Endothelial cell of umbilical vein (primary cell): ENCODE results near the gene PTPRO. TPM values are rescaled to one million over a fixed set of nuclear protein-coding genes. Genes with fewer than 3 reads are reported as not detected.

Experiments used
- BruUV-seq: library from RNA; stranded (reverse); fragments of 400-500 nt; replicated peaks from 2 replicates; lab custom pipeline; 2021; lab: Mats Ljungman, UMichigan
- CTCF ChIA-PET: fragments of 300-600, 350-600 bp; sonication (Branson Sonifier 250); formaldehyde crosslinking; loops from one replicate; lab custom pipeline; 2021; ENCODE audit warnings: antibody characterized with exemption, inconsistent platforms; lab: Charles Lee
- POLR2A ChIA-PET: fragments of 300-600, 350-600 bp; sonication (Branson Sonifier 250); formaldehyde crosslinking; loops from one replicate; lab custom pipeline; 2021; ENCODE audit warnings: antibody characterized with exemption, inconsistent platforms; lab: Charles Lee
- DNase-seq: peaks from one replicate; pipeline ENCODE4 v3.0.0-alpha.2; 2011; ENCODE audit warnings: low read depth, low spot score
- FAIRE-seq: peaks from 2 replicates; lab custom pipeline; 2011; peaks lifted over from hg19 to GRCh38; lab: Jason Lieb, UNC
- H2AFZ ChIP-seq: 2 replicates; pipeline ENCODE4 v1.6.0; 2012; ENCODE audit warnings: low read depth, low read length, control low read depth, inconsistent platforms
- H3K27ac ChIP-seq: 2 replicates; pipeline ENCODE4 v1.5.1; 2011; ENCODE audit warnings: low read depth, mild to moderate bottlenecking, control low read depth, low read length, moderate library complexity; ENCODE audit not compliant: insufficient read depth
- H3K27me3 ChIP-seq, 2 experiments: 2 replicates each; pipeline versions ENCODE4 v1.6.0 to v1.6.1; 2011; ENCODE audit warnings: low read length in 2 of 2, mixed read lengths in 1 of 2; ENCODE audit not compliant: control insufficient read depth in 2 of 2, insufficient read depth in 2 of 2
- H3K36me3 ChIP-seq, 2 experiments: 2 replicates in 1 of 2; 3 replicates in 1 of 2; pipeline ENCODE4 v1.5.1; 2011; ENCODE audit warnings: low read length in 2 of 2, mild to moderate bottlenecking in 1 of 2, moderate library complexity in 1 of 2; ENCODE audit not compliant: control insufficient read depth in 2 of 2, insufficient read depth in 2 of 2; ENCODE audit errors: extremely low read depth in 1 of 2
- H3K4me1 ChIP-seq: 3 replicates; pipeline ENCODE4 v1.5.1; 2011; ENCODE audit warnings: mild to moderate bottlenecking, low read length; ENCODE audit not compliant: control insufficient read depth, insufficient read depth; ENCODE audit errors: extremely low read depth
- H3K4me2 ChIP-seq: 2 replicates; pipeline ENCODE4 v1.6.1; 2011; ENCODE audit warnings: low read length, control low read depth, mixed read lengths; ENCODE audit not compliant: insufficient read depth
- H3K4me3 ChIP-seq, 3 experiments: fragments of 200-600 bp in 1 of 3; sonication (generic), shearing (Covaris generic) in 1 of 3; replicated peaks in 1 of 3; 2 replicates each; pipeline ENCODE4 v1.5.1; 2011 to 2016; ENCODE audit warnings: control low read depth in 3 of 3, low read length in 3 of 3, mild to moderate bottlenecking in 2 of 3, inconsistent platforms in 1 of 3, low read depth in 1 of 3, moderate library complexity in 1 of 3; ENCODE audit not compliant: insufficient read depth in 1 of 3
- H3K79me2 ChIP-seq: 2 replicates; pipeline ENCODE4 v1.6.0; 2012; ENCODE audit warnings: low read length, inconsistent platforms; ENCODE audit not compliant: control insufficient read depth, insufficient read depth
- H3K9ac ChIP-seq: replicated peaks from 2 replicates; pipeline ENCODE3; 2011; ENCODE audit warnings: low read length, control low read depth; ENCODE audit not compliant: insufficient read depth; ENCODE audit errors: extremely low read depth
- H3K9me1 ChIP-seq: replicated peaks from 3 replicates; pipeline ENCODE4 v1.6.0; 2011; ENCODE audit warnings: mild to moderate bottlenecking, low read length; ENCODE audit not compliant: control insufficient read depth, insufficient read depth; ENCODE audit errors: extremely low read depth
- H3K9me3 ChIP-seq: replicated peaks from 2 replicates; pipeline ENCODE4 v1.5.1; 2012; ENCODE audit warnings: low read length, inconsistent platforms; ENCODE audit not compliant: control insufficient read depth, insufficient read depth
- H4K20me1 ChIP-seq: replicated peaks from 2 replicates; pipeline ENCODE3; 2011; ENCODE audit warnings: mild to moderate bottlenecking, low read length; ENCODE audit not compliant: control insufficient read depth, insufficient read depth; ENCODE audit errors: extremely low read depth
- EZH2 ChIP-seq: IDR thresholded peaks from 2 replicates; pipeline ENCODE4 v1.6.1; 2012; ENCODE audit warnings: borderline replicate concordance, low read depth, mild to moderate bottlenecking, moderate library complexity, low read length, inconsistent platforms; ENCODE audit not compliant: severe bottlenecking
- FOS ChIP-seq: IDR thresholded peaks from 2 replicates; pipeline ENCODE4 v1.6.1; 2011; ENCODE audit warnings: mild to moderate bottlenecking, low read length, moderate library complexity, borderline replicate concordance; ENCODE audit not compliant: insufficient read depth
- GATA2 ChIP-seq: IDR thresholded peaks from 2 replicates; pipeline ENCODE4 v1.7.0; 2011; ENCODE audit warnings: low read depth, mild to moderate bottlenecking, moderate library complexity, mixed read lengths, low read length; ENCODE audit not compliant: insufficient read length, insufficient read depth
- MYC ChIP-seq: IDR thresholded peaks from one replicate; pipeline ENCODE4 v1.6.1; 2011; ENCODE audit warnings: mild to moderate bottlenecking, low read depth, low read length
- POLR2AphosphoS5 ChIP-seq: IDR thresholded peaks from 2 replicates; pipeline ENCODE4 v1.6.1; 2012; ENCODE audit warnings: low read depth, mild to moderate bottlenecking, control low read depth, low read length, moderate library complexity; ENCODE audit not compliant: insufficient read depth
- dilution Hi-C: fragments of 300-500 bp; cut with MboI; formaldehyde crosslinking; loops from one replicate; pipeline ENCODE4 v1.15.0; 2019; ENCODE audit warnings: low sequenced_read_pairs; ENCODE audit not compliant: extremely low pct_ligation_motif_present
- intact Hi-C: fragments of 100-400 bp; cut with micrococcal nuclease; formaldehyde crosslinking; loops from one replicate; pipeline ENCODE4 v1.10.0; 2022
- polyA plus RNA-seq, 4 experiments: library from polyadenylated mRNA; depleted of rRNA in 3 of 4; stranded (reverse) in 3 of 4; unstranded in 1 of 4; fragments of >200 nt; gene quantifications; 2 replicates each; pipeline versions ENCODE4 v1.2.1 to v1.2.3, GENCODE V29; 2011 to 2012; ENCODE audit warnings: missing spikeins in 1 of 4
- total RNA-seq: library from RNA; stranded (reverse); gene quantifications from 2 replicates; pipeline ENCODE4 v1.2.3, GENCODE V29; 2021
- TF ChIP-seq, protein P1 (sequence below): IDR thresholded peaks from 2 replicates; pipeline ENCODE4 v1.6.1; 2011; ENCODE audit not compliant: insufficient read depth, insufficient read length
- TF ChIP-seq, protein P2 (sequence below), 2 donors: IDR thresholded peaks; 1 replicate in 1 of 2; 2 replicates in 1 of 2; pipeline ENCODE4 v1.5.1; 2011; ENCODE audit warnings: low read length in 2 of 2, mild to moderate bottlenecking in 2 of 2, moderate library complexity in 2 of 2, control low read depth in 1 of 2, inconsistent platforms in 1 of 2, low read depth in 1 of 2; ENCODE audit not compliant: insufficient read depth in 1 of 2; ENCODE audit errors: extremely low read depth in 1 of 2

The PTPRO gene
- total and polyA plus RNA-seq, 2 donors (not counting 3 experiments of a cell fraction or from before 2014, with no cell fraction given) = not detected

DNA sequence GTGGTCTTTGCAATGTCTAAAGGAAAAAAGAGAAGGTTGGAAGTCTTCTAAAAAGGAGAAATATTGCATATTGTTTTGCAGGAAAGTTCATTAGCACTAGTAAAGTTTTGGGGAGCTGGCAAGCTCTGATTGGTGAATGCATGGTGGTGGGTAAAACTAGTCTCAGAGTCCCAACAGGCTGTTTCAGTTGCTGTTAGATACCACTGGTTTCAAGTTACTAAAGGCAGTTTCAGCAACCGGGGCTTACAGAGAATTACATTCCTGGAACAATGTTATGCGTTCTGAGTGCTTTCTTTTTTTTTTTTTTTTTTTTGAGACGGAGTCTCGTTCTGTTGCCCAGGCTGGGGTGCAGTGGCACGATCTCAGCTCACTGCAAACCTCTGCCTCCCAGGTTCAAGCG, 258.7 kb downstream of the PTPRO start:
- no peak overlapping the region for H3K27ac ChIP-seq
- no peak overlapping the region for H3K4me3 ChIP-seq
- H3K36me3 ChIP-seq = no peaks in the 10 kb centered on the region
- no peaks in the 10 kb centered on the region for H3K9me1 ChIP-seq
- dilution Hi-C loops (no loop called here), intact Hi-C loops (no loop called here)
- H2AFZ ChIP-seq = no peak overlapping the region
- no TSS peak for BruUV-seq
- FAIRE-seq (no peak), DNase-seq (no peak)
- ChIA-PET CTCF (interaction anchor here (8.9 kb wide), 1 partner anchor 49 kb away, joined by 202 read pairs; no protein-coding TSS in a partner anchor), POLR2A (no interaction called here)
- TF ChIP-seq, protein P1, sequence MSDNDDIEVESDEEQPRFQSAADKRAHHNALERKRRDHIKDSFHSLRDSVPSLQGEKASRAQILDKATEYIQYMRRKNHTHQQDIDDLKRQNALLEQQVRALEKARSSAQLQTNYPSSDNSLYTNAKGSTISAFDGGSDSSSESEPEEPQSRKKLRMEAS = no peak
- no peak for TF ChIP-seq POLR2AphosphoS5
- TF ChIP-seq EZH2 = no peak
- TF ChIP-seq, protein P2, sequence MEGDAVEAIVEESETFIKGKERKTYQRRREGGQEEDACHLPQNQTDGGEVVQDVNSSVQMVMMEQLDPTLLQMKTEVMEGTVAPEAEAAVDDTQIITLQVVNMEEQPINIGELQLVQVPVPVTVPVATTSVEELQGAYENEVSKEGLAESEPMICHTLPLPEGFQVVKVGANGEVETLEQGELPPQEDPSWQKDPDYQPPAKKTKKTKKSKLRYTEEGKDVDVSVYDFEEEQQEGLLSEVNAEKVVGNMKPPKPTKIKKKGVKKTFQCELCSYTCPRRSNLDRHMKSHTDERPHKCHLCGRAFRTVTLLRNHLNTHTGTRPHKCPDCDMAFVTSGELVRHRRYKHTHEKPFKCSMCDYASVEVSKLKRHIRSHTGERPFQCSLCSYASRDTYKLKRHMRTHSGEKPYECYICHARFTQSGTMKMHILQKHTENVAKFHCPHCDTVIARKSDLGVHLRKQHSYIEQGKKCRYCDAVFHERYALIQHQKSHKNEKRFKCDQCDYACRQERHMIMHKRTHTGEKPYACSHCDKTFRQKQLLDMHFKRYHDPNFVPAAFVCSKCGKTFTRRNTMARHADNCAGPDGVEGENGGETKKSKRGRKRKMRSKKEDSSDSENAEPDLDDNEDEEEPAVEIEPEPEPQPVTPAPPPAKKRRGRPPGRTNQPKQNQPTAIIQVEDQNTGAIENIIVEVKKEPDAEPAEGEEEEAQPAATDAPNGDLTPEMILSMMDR (IDR thresholded peaks at IDR 0.05; ENCODE audit: extremely low read depth in 1 of 2, insufficient read depth in 1 of 2, low read depth in 1 of 2, low read length in 2 of 2) = no peak
- TF ChIP-seq MYC = no peak
- no peak for TF ChIP-seq GATA2
- no peak for TF ChIP-seq FOS
- no peak overlapping the region for H3K9ac ChIP-seq
- no peaks in the 10 kb centered on the region for H4K20me1 ChIP-seq
- H3K27me3 ChIP-seq = peaks cover 3 to 4% of the 10 kb centered on the region in 2 experiments
- H3K4me1 ChIP-seq = no peaks in the 10 kb centered on the region
- no peaks in the 10 kb centered on the region for H3K9me3 ChIP-seq
- H3K79me2 ChIP-seq = no peaks in the 10 kb centered on the region
- H3K4me2 ChIP-seq = no peak overlapping the region
